HTERT RPE-1 (cell line): ENCODE measurements around the gene FXYD1.
"Not testable (repeated sequence)": the region's sequence is repeated elsewhere in the genome, so short reads cannot be mapped to it uniquely, and the experiment has no call there.

Experiments used
- in situ Hi-C: fragments of 300-500 bp; cut with MboI; formaldehyde crosslinking; loops from 4 replicates; pipeline ENCODE4 v1.14.3; 2020; ENCODE audit warnings: low sequenced_read_pairs

The FXYD1 gene

DNA sequence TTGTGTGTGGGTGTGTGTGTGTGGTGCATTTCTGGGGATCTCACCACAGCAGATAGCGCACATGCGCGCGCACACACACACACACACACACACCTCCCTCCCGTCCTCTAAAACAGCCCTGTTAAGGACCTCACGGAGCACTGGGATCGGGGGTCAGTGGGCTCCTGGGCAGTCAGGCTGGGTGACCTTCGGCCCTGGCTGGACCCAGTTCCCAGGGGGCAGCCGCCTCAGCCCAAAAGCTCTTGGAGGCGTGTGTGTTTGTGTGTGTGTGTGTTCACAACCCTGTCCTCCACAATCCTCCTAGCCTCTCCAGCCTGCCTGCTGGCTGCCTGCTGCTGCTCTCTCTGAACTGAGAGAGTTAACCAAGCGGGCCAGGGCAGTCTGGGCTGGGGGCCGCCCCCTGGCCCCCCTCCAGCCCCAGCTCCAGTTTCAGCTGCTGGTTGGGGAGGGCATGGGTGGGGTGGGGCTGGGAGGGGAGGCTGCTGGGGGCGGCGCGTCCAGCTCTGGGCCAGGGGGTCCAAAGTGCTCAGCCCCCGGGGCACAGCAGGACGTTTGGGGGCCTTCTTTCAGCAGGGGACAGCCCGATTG lies at the start of gene FXYD1:
FXYD1 (plus strand) TSS at position 520 of the 588 bp plus-strand sequence. CDS start 1,256 bp downstream, outside the sequence.
- in situ Hi-C loops = no loop called here

DNA sequence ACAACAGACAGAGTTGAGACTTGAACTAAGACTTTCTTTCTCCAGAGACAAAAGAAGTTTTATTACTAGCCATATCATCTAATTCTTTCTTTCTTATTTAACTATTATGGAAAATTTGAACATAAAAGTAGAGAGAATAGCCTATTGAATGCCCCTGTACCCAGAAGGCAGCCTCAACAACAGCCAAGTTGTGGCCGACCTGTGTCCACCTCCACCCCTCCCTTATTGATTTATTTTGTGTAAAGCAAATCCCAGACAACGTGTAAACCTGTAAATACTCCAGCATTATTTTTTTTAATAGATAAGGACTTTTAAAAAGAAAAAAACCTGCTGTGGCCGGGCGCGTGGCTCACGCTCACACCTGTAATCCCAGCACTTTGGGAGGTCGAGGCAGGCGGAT lies 49.1 kb upstream of the FXYD1 start:
- in situ Hi-C loops = no loop called here

DNA sequence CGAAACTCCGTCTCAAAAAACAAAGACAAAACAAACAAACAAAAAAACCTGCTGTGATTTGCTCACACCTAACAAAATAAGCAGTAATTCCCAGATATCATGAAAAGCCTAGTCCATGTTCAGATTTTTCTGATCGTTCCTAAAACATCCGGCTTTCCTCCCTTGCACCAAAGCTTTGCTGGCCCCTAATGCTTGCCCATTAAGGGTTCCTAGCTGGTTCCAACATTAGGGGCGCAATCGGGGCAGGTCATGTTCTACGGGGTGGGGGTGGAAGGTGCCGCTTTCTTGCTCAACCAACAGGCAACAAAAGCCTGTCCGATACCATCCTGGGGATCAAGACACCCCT lies 48.5 kb upstream of the FXYD1 start:
- in situ Hi-C loops = no loop called here

DNA sequence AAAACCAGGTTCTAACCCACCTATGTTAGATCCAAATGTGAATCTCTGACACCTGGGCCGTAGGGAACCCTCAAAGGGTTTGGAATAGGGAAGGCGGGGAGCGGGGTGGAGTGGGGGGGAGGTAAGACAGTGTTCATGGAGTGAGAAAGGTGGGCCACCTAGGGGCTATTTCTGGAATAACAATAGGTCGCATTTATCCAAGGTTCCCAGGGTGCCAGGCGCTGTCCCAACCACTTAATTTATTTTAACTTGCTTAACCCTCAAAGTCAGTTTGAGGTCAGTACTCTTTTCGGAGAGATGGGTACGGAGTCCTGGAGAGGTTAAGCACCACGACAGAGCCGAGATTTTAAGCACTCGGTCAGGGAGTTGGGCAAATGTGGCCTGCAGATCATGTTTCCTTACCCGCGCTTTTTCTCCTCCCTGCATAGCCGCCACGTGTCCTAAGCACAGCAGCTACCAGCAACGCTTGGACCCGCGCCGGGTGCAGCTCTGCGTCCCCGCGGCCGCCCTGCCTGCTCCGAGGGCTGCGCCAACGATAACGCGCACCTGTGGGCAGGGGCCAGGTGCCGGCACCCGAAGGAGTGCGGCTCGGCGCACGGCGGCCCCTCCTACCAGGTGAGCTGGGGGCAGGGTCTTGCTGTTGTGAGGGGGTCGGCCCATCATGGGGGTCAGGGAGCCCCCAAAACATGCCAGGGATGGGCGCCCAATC lies 48.0 kb upstream of the FXYD1 start:
- in situ Hi-C loops = no loop called here

DNA sequence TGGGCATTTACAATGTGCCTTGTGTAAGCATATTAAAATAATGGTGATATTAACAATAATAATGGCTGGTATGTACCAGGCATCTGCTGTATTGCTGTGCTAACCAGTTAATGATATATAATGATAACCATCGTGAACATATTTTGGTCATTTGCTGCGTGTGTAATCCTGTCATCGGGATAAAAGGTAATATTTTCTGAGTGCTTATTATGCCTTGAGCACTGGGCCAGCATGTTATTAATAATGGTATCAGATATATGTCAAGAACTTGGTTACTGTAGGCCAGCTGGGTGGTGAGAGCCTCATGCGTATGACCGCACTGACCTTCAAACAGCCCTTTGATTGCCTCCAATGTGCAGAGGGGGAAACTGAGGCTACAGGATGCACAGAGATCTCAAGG lies 45.2 kb upstream of the FXYD1 start:
- in situ Hi-C loops = no loop called here

DNA sequence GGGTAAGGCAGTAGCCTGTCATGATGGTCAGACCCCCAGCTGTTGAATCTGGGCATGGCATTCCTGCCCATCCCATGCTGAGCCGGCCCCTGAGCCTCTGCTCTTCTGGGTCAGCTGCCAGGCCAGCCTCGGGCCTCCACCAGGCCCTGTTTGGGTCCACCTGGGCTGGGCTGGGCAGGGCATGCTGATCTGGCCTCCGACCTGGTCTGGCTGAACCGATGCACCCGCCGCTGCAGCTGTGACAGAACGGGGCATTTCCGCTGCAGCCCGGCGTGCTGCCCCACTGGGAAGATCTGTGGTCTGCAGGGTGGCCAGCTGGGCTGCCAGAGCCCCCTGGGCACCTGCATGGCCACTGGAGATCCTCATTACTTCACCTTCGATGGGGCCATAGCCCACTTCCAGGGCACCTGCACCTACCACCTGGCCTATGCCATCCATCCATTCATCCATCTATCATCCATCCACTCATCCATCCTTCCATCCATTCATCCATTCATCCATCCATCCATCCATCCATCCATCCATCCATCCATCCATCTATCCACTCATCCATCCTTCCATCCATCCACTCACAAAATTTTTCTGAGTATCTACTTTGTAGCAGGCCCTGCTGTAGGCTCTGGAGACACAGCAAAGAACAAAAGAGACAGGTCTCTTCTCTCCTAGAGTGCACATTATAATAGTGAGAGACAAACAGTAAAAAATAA lies 44.5 kb upstream of the FXYD1 start:
- in situ Hi-C loops = no loop called here

DNA sequence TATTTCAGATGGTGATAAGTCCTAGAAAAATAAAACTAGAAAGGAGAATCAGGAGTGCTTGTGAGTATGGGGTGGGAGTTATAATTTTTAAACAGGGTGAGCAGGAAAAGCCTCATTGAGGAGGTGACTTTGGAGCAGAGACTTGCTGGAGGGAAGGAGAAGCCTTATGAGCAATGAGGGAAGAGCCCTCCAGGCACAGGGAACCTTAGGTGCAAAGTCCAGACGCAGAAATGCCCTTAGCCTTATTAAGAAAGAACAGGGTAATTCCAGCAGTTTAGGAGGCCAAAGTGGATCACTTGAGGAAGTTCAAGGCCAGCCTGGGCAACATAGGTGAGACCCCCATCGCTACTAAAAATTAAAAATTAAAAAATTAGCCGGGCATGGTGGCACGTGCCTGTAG lies 44.0 kb upstream of the FXYD1 start:
- in situ Hi-C loops = no loop called here

DNA sequence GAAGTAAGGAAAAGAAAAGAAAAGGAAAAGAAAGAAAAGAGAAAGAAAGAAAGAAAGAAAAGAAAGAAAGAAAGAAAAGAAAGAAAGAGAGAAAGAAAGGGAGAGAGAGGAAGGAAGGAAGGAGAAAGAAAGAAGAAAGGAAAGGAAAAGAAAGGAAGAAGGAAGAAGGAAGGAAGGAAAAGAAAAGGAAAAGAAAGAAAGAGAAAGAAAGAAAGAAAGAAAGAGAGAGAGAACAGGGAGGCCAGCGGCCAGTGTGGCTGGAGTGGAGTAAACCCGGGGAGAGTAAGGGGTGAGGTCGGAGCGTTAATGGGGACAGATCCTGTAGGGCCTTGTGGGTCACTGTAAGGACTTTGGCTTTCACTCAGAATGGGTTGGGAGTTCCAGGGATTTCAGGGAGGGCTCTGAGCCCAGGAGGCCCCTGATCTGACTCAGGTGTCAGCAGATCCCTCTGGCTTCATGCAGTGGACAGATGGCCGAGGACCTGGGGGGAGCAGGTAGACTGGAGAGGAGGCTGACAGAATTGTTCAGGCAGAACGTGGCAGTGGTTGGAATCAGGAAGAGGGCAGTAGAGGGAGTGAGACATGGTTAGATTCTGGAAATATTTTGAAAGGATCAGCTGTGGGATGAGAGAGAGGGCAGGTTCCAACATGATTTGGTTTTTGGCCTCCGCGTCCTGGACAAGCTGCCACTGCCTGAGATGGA lies 42.8 kb upstream of the FXYD1 start:
- in situ Hi-C loops = no loop called here

DNA sequence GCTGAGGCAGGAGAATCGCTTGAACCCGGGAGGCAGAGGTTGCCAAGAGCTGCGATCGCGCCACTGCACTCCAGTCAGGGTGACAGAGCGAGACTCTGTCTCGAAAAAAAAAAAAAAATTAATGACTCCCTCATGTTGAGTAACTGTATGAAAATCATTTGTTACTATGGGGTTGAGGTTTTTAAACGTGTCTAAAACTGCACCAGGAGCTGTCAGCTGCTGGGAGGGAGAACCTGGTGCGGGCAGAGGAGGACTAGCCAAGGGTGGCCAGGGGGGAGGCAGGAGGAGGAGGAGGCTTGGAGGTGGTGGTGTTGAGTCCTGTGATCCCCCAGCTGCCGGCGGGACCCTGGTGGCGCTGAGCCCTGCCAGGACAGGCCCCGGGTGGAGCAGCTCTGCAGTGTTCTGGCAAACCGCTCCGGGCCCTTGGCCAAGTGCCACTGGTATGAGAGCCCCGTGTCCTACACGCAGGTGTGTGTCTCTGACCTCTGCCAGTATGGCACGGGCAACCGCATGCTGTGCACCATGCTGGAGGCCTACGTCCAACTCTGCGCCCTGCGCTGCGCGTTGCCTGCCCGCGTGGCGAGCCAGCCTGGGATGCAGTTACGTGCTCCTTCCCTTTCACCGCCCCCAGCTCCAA lies 40.1 kb upstream of the FXYD1 start:
- in situ Hi-C loops = no loop called here

DNA sequence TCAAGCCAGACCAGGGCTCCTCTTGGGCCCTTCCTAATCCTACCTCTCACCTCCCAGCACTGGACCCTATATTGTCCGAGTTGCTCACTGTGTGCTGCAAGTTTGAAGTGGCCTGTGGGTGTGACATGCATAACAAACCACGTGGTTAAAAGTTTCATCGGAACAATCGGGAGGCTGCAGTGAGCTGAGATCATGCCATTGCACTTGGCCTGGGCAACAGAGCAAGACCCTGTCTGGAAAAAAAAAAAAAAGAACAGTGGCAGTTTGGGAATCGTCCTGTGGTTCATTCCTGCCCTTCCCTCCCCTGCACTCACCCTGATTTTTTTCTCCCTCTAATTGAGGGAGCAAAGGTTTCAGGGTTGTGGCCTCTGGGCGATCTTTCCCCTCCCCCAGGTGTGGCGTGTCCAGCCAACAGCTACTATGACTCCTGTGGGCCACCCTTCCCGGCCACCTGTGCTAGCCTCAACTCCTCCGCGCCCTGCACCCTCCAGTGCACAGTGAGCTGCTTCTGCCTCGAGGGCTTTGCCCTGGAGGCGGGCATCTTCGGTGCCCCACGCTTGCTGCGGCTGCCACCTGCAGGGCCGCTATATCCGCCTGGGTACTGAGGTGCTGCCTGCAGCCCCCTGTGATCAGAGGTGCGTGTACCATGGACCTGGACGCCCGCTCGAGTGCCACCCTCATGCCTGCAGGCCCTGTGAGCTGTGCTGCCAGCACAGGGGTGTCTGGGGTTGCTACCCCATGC lies 39.3 kb upstream of the FXYD1 start:
- in situ Hi-C loops = no loop called here

DNA sequence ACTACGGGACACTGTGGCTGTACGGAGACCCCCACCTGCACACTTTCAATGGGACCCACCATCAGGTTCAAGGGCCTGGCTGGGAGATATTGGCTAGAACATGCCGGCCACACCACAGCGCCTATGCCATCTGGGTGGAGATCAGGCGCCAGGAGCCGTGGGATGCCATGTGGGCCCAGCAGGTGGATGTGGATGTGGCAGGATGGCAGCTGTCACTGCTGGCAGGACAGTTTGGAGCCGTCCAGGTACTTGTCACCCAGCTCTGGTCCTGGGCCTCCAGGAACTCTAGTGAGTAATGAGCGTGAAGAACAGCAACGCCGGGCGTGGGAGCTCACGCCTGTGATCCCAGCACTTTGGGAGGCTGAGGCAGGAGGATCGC lies 38.7 kb upstream of the FXYD1 start:
- in situ Hi-C loops = no loop called here

DNA sequence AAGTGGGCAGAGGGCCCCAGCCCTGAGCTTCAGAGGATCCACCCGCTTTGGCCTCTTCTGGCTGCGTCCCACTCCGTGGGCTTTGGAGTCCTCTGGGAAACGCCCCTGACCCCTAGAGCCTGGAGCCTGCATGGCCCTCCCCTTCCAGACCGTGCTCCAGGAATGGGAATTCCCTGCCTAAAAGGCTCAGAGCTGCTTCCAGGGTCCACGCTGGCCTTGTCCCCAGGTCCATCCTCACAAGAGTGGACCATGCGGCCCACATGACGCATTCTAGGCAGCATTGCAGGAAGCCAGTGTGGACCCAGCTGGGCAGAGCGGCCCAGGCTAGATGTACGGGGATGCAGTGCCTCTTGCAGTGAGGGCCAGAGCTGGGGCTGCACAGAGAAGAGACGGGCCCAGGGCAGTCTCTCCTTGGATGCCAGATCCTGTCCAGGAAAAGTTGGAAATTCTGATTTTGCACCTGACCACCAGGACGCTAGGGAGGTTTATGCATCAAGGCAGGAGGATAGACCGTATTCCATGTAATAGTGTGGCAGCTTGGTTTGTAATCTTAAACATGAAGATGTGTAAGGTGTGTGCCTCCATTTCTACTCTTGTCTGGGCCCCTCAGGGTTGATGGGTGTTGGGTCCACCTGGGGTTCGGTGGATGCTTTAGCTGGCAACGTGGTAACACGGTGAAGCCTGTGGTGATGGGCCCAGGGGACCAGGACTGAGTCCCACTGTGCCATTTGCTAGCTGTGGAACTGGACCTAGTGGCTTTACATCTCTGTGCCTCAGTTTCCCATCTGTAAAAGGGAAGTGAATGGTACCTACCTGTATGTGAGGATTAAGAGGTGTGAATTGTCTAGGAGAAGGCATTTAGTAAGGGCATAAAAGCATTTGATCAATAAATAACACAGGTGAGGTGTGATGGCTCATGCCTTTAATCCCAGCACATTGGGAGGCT lies 37.8 kb upstream of the FXYD1 start:
- in situ Hi-C loops = no loop called here

DNA sequence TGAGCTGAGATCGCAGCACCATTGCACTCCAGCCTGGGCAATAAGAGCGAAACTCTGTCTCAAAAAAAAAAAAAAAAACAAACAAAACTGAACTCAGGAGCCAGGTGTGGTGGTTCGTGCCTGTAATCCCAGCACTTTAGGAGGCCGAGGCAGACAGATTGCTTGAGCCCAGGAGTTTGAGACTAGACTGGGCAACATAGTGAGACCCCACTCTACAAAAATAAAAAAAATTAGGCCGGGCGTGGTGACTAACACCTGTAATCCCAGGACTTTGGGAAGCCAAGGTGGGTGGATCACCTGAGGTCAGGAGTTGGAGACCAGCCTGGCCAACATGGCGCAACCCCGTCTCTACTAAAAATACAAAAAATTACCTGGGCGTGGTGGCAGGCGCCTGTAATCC lies 36.7 kb upstream of the FXYD1 start:
- in situ Hi-C loops = not testable (repeated sequence)

DNA sequence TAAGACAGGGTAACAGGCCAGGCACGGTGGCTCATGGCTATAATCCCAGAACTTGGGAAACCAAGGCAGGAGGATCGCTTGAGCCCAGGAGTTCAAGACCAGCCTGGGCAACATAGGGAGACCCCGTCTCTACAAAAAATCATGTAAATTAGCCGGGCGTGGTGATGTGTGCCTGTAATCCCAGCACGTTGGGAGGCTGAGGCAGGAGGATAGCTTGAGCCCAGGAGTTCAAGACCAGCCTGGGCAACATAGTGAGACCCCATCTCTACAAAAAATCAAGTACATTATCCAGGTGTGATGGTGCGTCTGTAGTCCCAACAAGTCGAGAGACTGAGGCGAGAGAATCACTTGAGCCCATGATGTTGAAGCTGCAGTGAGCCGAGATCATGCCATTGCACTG lies 35.0 kb upstream of the FXYD1 start:
- in situ Hi-C loops = not testable (repeated sequence)

DNA sequence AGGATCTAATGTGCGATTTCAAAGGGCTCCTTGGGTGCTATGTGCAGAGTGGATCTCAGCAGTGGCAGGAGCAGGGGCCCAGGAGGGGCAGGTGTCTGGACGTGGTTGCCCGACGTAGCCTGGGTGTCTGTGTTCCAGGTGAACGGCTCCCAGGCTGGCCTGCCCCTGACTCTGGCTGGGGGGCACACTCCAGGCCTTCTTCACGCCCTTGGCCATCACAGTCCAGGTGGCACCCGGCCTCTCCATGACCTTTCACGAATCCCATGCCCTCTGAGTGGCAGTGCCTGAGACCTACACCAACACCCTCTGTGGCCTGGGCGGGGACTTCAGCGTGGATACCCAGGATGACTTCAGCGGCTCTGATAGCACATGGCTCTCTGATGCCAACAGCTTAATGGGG lies 34.3 kb upstream of the FXYD1 start:
- in situ Hi-C loops = no loop called here

DNA sequence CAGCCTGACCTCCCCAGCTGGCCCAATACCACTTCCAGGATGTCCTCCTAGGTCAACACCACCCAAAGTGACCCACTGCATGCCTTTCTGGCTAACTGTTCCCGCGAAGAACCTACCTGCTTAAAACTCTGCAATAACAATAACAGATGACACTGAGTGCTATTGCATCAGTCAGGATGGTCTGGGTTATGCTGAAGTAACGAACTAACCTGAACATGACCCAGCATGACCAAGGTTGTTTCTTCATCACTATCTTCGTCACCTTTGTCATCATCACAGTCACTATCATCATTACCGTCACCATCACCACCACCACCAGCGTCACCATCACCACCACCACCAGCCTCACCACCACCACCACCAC lies 33.6 kb upstream of the FXYD1 start:
- in situ Hi-C loops = no loop called here

DNA sequence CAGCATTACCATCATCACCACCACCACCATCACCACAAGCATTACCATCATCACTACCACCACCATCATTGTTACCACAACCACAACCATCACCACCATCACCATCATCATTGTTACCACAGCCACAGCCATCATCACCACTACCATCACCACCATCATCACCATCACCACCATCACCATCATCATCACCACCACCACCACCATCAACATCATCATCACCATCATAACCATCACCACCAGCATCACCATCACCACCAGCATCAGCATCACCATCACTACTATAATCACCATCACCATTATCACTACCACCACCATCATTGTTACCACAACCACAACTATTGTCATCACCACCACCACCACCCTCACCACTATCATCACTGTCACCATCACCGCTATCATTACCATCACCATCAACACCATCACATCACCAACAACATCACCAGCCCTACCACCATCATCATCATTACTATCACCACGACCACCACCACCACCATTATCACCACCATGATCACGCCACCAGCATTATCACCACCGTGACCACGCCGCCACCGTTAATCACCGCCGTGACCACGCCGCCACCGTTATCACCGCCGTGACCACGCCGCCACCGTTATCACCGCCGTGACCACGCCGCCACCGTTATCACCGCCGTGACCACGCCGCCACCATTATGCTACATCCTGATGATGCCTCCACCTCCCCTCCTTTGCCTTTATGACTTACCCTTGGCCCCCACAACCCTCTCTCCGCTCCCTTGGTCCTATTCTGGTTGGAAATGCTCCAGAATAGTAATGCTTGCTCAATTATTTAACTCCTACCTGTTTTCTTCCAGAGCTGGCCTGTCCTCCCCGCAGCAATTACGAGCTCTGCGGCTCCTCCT lies 33.0 kb upstream of the FXYD1 start:
- in situ Hi-C loops = no loop called here

DNA sequence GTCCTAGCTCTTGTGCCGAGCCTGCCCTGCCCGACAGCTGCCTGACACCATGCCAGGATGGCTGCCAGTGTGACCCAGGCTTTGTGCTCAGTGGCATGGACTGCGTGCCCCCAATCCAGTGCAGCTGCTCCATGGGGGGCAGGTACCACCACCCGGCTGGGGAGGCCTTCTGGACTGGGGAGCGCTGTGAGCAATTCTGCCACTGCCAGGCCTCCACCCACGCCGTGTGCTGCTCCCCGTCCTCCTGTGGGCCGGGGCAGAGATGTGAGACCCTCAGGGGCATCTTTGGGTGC lies 32.4 kb upstream of the FXYD1 start:
- in situ Hi-C loops = no loop called here
